ENCODE data around the gene MAP3K14. TPM values are rescaled to one million over a fixed set of nuclear protein-coding genes. Genes with fewer than 3 reads are reported as not detected.

Gene MAP3K14
- total RNA-seq, 1 experiment from 2014 or later: 3.0 TPM

- H3K9me3 ChIP-seq (ENCODE audit: low read depth, low read length, poor library complexity, severe bottlenecking): no peaks in the 10 kb centered on the region
- no peak overlapping the region for H3K4me3 ChIP-seq (ENCODE audit: low read depth, low read length, poor library complexity, severe bottlenecking)
- peaks cover 5% of the 10 kb centered on the region for H3K4me1 ChIP-seq (ENCODE audit: insufficient read depth, low read length, poor library complexity, severe bottlenecking)
- TF ChIP-seq EZH2 (IDR thresholded peaks at IDR 0.05; ENCODE audit: borderline replicate concordance, low read depth, low read length, poor library complexity, severe bottlenecking): no peak
- no peaks in the 10 kb centered on the region for H3K36me3 ChIP-seq (ENCODE audit: insufficient read depth, low read length, poor library complexity, severe bottlenecking)
- DNase-seq (ENCODE audit: low spot score): no peak
- BruUV-seq (replicated peaks): no TSS peak
- no peaks in the 10 kb centered on the region for H3K27me3 ChIP-seq (replicated peaks; ENCODE audit: insufficient read depth, low read depth, low read length, poor library complexity)
- CTCF ChIA-PET: interaction anchor here (0.6 kb wide), 1 partner anchor 27 kb away, joined by 7 read pairs; no protein-coding TSS in a partner anchor
- POLR2A ChIA-PET (ENCODE audit: low non-redundant PET): interaction anchor here (0.5 kb wide), 1 partner anchor 335 kb away, joined by 12 read pairs; no protein-coding TSS in a partner anchor
- no peak overlapping the region for H3K27ac ChIP-seq (ENCODE audit: low read depth, low read length, poor library complexity, severe bottlenecking)
- intact Hi-C loops (cut with micrococcal nuclease; ENCODE audit: unreplicated experiment): no loop called here
These were observed 86.4 kb downstream of the MAP3K14 start for GRCh38 chr17:45230410-45230786.

- ChIA-PET POLR2A (ENCODE audit: low non-redundant PET) (no interaction called here), CTCF (interaction anchor here (0.6 kb wide), 1 partner anchor 26 kb away, joined by 7 read pairs; no protein-coding TSS in a partner anchor)
- no TSS peak for BruUV-seq (replicated peaks)
- no peak for DNase-seq (ENCODE audit: low spot score)
- no peaks in the 10 kb centered on the region for H3K9me3 ChIP-seq (ENCODE audit: low read depth, low read length, poor library complexity, severe bottlenecking)
- H3K4me1 ChIP-seq (ENCODE audit: insufficient read depth, low read length, poor library complexity, severe bottlenecking): peaks cover 5% of the 10 kb centered on the region
- H3K27ac ChIP-seq (ENCODE audit: low read depth, low read length, poor library complexity, severe bottlenecking): no peak overlapping the region
- TF ChIP-seq EZH2 (IDR thresholded peaks at IDR 0.05; ENCODE audit: borderline replicate concordance, low read depth, low read length, poor library complexity, severe bottlenecking): no peak
- no peak for TF ChIP-seq CTCF (conservative IDR thresholded peaks at IDR 0.05; ENCODE audit: low read depth, low read length)
- intact Hi-C loops (cut with micrococcal nuclease; ENCODE audit: unreplicated experiment): no loop called here
- no peaks in the 10 kb centered on the region for H3K27me3 ChIP-seq (replicated peaks; ENCODE audit: insufficient read depth, low read depth, low read length, poor library complexity)
- no peaks in the 10 kb centered on the region for H3K36me3 ChIP-seq (ENCODE audit: insufficient read depth, low read length, poor library complexity, severe bottlenecking)
- no peak overlapping the region for H3K4me3 ChIP-seq (ENCODE audit: low read depth, low read length, poor library complexity, severe bottlenecking)
These were observed 87.0 kb downstream of the MAP3K14 start for GRCh38 chr17:45229681-45230409.

GRCh38 chr17:45228763-45229539, 87.9 kb downstream of the MAP3K14 start:
- H3K4me3 ChIP-seq (ENCODE audit: low read depth, low read length, poor library complexity, severe bottlenecking): no peak overlapping the region
- no TSS peak for BruUV-seq (replicated peaks)
- peak overlapping the region; percentile 37 for H3K27ac ChIP-seq (ENCODE audit: low read depth, low read length, poor library complexity, severe bottlenecking)
- CTCF ChIA-PET: interaction anchor here (0.6 kb wide), 1 partner anchor 71 kb away, joined by 3 read pairs; no protein-coding TSS in a partner anchor
- peaks cover 5% of the 10 kb centered on the region for H3K4me1 ChIP-seq (ENCODE audit: insufficient read depth, low read length, poor library complexity, severe bottlenecking)
- no peaks in the 10 kb centered on the region for H3K27me3 ChIP-seq (replicated peaks; ENCODE audit: insufficient read depth, low read depth, low read length, poor library complexity)
- POLR2A ChIA-PET (ENCODE audit: low non-redundant PET): no interaction called here
- H3K36me3 ChIP-seq (ENCODE audit: insufficient read depth, low read length, poor library complexity, severe bottlenecking): no peaks in the 10 kb centered on the region
- intact Hi-C loops (cut with micrococcal nuclease; ENCODE audit: unreplicated experiment): no loop called here
- peak; percentile 42 for DNase-seq (ENCODE audit: low spot score)
- no peaks in the 10 kb centered on the region for H3K9me3 ChIP-seq (ENCODE audit: low read depth, low read length, poor library complexity, severe bottlenecking)
- TF ChIP-seq EZH2 (IDR thresholded peaks at IDR 0.05; ENCODE audit: borderline replicate concordance, low read depth, low read length, poor library complexity, severe bottlenecking) (no peak), CTCF (conservative IDR thresholded peaks at IDR 0.05; ENCODE audit: low read depth, low read length) (no peak)

Data from A673 (cell line).